ENCODE results near the gene PANK1. TPM values are rescaled to one million over a fixed set of nuclear protein-coding genes. Genes with fewer than 3 reads are reported as not detected.

Gene PANK1
- total RNA-seq, 2 donors from 2014 or later, result 1.6 to 5.3 TPM

DNA sequence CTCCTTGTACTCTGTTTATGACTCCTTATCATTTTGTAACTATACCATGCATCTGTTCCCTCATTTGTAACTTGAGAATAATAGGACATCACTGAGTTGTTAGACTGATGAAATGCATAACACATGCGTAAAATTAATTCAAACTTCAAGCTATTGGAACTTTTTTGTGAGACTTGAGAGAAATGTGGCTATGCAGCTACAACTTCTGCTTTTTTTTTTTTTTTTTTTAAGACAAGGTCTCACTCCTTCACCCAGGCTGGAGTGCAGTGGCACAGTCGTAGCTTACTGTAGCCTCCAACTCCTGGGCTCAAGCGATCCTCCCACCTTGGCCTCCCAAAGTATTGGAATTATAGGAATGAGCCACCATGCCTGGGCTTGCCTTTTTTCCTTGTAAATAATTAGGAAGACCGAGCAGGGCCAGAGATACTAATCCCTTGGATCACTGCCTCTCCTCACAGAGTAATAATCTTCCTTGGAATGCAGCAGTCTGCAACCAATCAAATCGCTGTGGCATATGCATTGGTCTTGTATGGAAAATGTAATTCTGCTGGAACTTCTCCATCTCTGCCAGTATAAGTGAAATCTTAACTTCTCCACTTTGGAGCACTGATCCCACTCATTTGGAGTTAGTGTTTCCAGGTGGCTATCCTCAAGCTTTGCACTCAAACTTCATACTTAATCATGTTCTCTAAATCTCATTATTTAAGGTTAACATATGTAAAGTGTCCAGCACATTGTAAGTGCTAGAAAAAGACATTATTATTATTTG is 2.0 kb upstream of the PANK1 start:
- DNase-seq, result no peak
- peaks cover 26% of the 10 kb centered on the region for H3K27me3 Mint-ChIP-seq (ENCODE audit: low read depth)
- no peaks in the 10 kb centered on the region for H3K36me3 Mint-ChIP-seq (ENCODE audit: insufficient read depth in 2 of 2)

DNA sequence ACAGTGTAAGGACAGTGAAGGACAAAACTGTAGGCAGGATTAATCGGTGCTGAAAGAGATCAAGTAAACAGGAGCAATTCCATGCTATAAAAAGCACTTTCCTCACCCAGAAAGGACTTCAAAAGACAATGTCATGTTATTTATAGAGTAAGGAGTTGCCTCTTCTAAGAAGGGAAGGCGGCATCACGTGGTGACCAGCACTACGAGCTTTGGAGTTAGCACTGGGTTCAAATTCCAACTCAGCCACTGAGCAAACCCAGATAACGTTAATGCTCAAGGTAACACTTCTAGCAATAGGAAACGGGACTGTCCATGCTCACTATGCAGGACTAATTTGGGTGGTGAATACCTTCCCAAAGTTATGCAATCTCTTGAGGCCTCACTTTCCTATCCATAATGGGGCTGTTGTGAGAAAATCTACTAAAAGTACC is 715 bp upstream of the PANK1 start:
- no peak for ATAC-seq (replicated peaks in 1 of 2)
- no peaks in the 10 kb centered on the region for H3K9me3 Mint-ChIP-seq
- no peak for DNase-seq
- no peak overlapping the region for H3K27ac Mint-ChIP-seq
- H3K36me3 Mint-ChIP-seq (ENCODE audit: insufficient read depth in 2 of 2), result no peaks in the 10 kb centered on the region
- peaks cover 8% of the 10 kb centered on the region for H3K4me1 Mint-ChIP-seq (ENCODE audit: low read depth)
- peaks cover 26% of the 10 kb centered on the region for H3K27me3 Mint-ChIP-seq (ENCODE audit: low read depth)
- no peak overlapping the region for H3K4me3 Mint-ChIP-seq

More for the DNA sequence above, 2.0 kb upstream of the PANK1 start:
- ATAC-seq (replicated peaks in 1 of 2), result no peak
- Mint-ChIP-seq H3K4me3 (peak overlapping the region in 1 of 2 donors; percentile 18), H3K9me3 (no peaks in the 10 kb centered on the region), H3K4me1 (ENCODE audit: low read depth) (peaks cover 8% of the 10 kb centered on the region), H3K27ac (no peak overlapping the region)

DNA sequence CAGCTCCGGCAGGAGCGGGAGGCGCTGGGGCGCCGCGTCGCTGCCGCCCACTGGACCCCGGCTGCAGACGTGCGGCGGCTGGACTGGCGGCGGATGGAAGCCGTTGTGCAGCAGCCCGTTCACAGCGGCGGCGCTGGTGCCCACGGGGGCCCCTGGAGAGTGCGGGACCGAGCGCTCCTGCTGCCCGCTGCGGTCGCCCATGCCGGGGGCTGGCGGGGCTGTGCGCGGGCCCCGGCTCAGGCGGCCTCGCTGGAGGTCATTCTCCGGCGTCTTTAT is 413 bp downstream of the PANK1 start:
- Mint-ChIP-seq H3K27me3 (ENCODE audit: low read depth) (peaks cover 26% of the 10 kb centered on the region), H3K9me3 (no peaks in the 10 kb centered on the region), H3K27ac (no peak overlapping the region), H3K36me3 (ENCODE audit: insufficient read depth in 2 of 2) (no peaks in the 10 kb centered on the region), H3K4me3 (no peak overlapping the region), H3K4me1 (ENCODE audit: low read depth) (peaks cover 8% of the 10 kb centered on the region)
- ATAC-seq (replicated peaks in 1 of 2), result peak; percentile 53 to 61
- DNase-seq, result no peak

DNA sequence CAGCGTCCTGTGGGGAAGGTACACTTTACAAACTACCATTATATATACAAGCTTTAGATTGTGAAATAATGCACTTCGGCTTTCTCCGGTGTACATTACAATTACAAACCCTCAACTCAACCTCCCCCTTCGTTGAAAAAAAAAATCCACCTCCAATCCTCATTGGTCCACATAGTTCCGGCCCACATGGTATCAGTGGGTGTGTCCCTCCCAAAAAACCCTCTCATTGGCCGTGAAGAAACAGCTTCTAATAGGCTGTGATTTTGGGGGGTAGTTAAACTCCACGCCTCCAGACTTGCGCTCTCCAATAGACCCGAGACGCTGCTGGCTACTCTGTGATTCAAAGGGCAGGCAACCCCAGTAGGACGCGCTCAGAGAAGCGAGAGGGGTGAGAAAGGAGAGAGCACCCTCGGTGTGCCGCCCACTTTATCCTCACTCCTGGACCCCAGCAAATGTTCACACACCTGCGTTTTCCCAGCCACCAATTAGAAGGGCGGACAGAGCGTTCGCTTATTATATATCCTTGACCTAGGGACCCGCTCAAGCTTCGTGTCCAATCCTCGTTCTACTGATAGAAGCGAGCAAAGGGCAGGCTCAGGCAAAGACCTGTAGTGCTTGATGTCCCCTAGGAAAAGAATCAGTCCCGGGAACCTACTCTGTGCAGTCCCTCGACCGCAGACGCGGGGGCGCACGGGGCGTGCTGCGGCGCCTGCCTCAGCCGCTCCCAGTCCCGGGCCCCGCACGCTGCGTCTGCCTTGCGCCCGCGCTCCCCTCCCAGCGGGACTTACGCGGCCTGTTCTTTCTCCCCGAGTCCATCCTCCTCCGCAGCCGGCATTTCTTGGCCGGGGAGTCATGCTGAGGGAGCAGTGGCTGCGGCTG is 991 bp downstream of the PANK1 start:
- H3K27ac Mint-ChIP-seq, result no peak overlapping the region

DNA sequence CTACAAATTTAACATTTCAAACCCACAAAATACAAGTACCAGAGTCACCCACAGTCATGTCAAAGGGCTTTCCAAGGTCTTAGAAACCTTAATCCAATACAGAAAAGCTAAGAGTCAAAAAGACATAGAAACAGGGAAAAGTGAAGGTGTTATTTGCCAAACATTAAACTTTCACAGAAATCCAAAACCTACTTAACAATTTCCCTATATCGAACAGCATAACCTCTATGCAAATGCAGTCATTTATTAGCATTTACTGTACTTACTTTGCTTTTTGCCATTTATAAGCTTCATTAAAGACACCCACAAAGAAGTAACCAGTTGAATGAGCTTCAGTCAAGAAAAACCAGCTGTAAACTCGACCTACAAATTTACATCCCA is 1.6 kb downstream of the PANK1 start:
- Mint-ChIP-seq H3K4me1 (ENCODE audit: low read depth) (peaks cover 8% of the 10 kb centered on the region), H3K36me3 (ENCODE audit: insufficient read depth in 2 of 2) (no peaks in the 10 kb centered on the region), H3K9me3 (no peaks in the 10 kb centered on the region), H3K27me3 (ENCODE audit: low read depth) (peaks cover 26% of the 10 kb centered on the region), H3K4me3 (no peak overlapping the region), H3K27ac (no peak overlapping the region)
- DNase-seq (no peak), ATAC-seq (replicated peaks in 1 of 2) (no peak)

More for the DNA sequence above, 991 bp downstream of the PANK1 start:
- ATAC-seq (replicated peaks in 1 of 2) (peak; percentile 86 to 88), DNase-seq (peak; percentile 69 to 80)
- Mint-ChIP-seq H3K27me3 (ENCODE audit: low read depth) (peaks cover 26% of the 10 kb centered on the region), H3K36me3 (ENCODE audit: insufficient read depth in 2 of 2) (no peaks in the 10 kb centered on the region), H3K9me3 (no peaks in the 10 kb centered on the region), H3K4me3 (no peak overlapping the region), H3K4me1 (ENCODE audit: low read depth) (peaks cover 8% of the 10 kb centered on the region)

DNA sequence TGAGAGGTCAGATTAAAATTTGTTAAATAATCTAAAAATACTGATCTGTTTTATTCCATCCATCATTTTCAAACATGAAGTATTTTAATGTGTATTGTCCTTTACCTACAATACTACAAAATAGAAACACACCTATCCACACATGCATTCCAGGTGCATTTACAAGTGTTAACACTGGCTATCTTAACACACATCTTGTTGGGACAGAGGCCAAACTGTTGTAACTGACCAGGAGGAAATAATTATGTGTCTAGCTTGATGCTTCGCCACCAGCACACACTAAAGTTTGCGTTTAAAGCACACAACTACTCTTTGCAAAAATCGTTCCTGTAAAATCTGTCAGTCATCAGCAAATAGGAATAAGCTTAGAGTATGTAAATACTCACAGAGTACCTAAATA is 2.8 kb downstream of the PANK1 start:
- Mint-ChIP-seq H3K27me3 (ENCODE audit: low read depth) (peaks cover 14% of the 10 kb centered on the region), H3K9me3 (no peaks in the 10 kb centered on the region), H3K4me1 (ENCODE audit: low read depth) (peaks cover 8% of the 10 kb centered on the region)

DNA sequence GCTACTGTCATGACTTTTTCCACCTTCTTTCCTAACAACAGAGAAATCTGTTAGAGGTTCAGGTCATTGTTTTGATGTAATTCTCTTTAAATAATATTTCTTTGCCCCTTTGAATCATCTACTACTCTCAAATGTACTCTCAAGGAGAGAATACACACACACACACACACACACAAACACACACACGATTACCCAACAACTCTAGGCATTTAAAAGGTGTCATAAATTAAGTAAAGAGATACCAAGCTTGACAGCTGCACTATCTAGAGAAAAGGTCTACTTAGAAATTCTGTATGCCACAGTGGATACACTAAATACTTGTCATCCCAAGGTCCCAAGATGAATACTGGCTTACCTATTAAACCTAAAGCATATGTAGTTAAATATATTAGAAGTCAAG is 4.8 kb downstream of the PANK1 start:
- Mint-ChIP-seq H3K4me3 (no peak overlapping the region), H3K27me3 (ENCODE audit: low read depth) (peaks cover 2% of the 10 kb centered on the region), H3K27ac (no peak overlapping the region), H3K36me3 (ENCODE audit: insufficient read depth in 2 of 2) (no peaks in the 10 kb centered on the region), H3K4me1 (ENCODE audit: low read depth) (peaks cover 3% of the 10 kb centered on the region), H3K9me3 (no peaks in the 10 kb centered on the region)
- ATAC-seq (replicated peaks in 1 of 2) (no peak), DNase-seq (no peak)

More for the DNA sequence above, 2.8 kb downstream of the PANK1 start:
- DNase-seq, result no peak
- no peak overlapping the region for H3K4me3 Mint-ChIP-seq
- no peak for ATAC-seq (replicated peaks in 1 of 2)
- no peaks in the 10 kb centered on the region for H3K36me3 Mint-ChIP-seq (ENCODE audit: insufficient read depth in 2 of 2)
- H3K27ac Mint-ChIP-seq, result no peak overlapping the region

DNA sequence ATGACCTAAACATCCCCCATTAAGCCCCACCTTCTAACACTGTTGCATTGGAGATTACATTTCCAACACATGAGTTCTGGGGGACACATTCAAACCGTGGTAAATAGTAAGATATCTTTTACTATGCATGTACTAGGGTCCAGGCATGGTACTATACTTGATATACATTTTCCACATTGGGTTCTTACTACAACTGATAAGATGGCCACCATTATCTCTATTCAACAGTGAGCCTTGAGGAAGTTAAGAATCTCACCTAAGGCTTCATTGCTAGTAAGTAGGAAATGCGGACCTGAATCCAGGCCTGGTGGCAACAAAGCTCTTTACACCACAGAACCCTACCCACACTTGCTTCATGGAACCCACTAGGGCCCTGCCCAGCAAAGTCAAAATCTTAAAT is 5.7 kb downstream of the PANK1 start:
- no peaks in the 10 kb centered on the region for H3K36me3 Mint-ChIP-seq (ENCODE audit: insufficient read depth in 2 of 2)
- no peaks in the 10 kb centered on the region for H3K27me3 Mint-ChIP-seq (ENCODE audit: low read depth)
- no peak overlapping the region for H3K27ac Mint-ChIP-seq
- H3K4me1 Mint-ChIP-seq (ENCODE audit: low read depth), result no peaks in the 10 kb centered on the region
- H3K9me3 Mint-ChIP-seq, result no peaks in the 10 kb centered on the region
- no peak overlapping the region for H3K4me3 Mint-ChIP-seq
- ATAC-seq (replicated peaks in 1 of 2) (no peak), DNase-seq (no peak)

DNA sequence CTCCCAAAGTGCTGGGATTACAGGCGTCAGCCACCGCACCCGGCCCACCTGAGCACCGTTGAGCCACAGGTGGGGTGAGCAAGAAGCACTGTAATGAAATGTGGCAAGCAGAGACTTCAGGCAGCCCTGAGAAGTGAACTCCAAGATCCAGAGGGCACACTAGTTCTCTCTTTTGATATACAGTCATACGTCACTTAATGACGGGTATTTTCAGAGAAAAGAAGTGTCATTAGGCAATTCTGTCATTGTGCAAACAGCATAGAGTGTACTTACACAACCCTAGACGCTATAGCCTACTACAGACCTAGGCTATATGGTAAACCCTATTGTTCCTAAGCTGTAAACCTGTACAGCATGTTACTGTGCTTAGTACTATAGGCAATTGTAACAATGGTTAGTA is 7.9 kb downstream of the PANK1 start:
- ATAC-seq (replicated peaks in 1 of 2) (no peak), DNase-seq (no peak)
- Mint-ChIP-seq H3K36me3 (ENCODE audit: insufficient read depth in 2 of 2) (no peaks in the 10 kb centered on the region), H3K4me3 (no peak overlapping the region), H3K27me3 (ENCODE audit: low read depth) (no peaks in the 10 kb centered on the region), H3K9me3 (no peaks in the 10 kb centered on the region), H3K4me1 (ENCODE audit: low read depth) (no peaks in the 10 kb centered on the region), H3K27ac (no peak overlapping the region)

DNA sequence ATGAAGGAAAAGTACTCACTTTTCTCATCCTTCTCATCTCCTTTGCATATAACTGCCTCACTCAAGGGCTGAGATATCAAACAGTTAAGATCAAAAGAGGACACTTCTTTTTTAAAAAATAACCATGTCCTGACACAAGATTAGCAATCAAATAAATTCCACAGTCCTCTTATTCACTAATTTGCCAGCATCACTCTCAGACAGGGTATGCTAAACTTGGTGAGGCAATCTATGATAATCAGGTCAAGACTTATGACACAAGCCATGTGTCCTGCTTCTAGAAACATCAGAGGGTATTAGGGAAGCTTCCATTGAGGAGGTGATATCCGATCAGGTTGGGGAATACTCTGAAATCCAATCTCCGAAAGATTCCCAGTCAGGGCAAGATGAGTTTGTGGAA is 10.4 kb downstream of the PANK1 start:
- Mint-ChIP-seq H3K4me3 (no peak overlapping the region), H3K27me3 (ENCODE audit: low read depth) (no peaks in the 10 kb centered on the region), H3K27ac (no peak overlapping the region), H3K9me3 (no peaks in the 10 kb centered on the region), H3K4me1 (ENCODE audit: low read depth) (no peaks in the 10 kb centered on the region), H3K36me3 (ENCODE audit: insufficient read depth in 2 of 2) (no peaks in the 10 kb centered on the region)
- ATAC-seq (replicated peaks in 1 of 2), result no peak
- no peak for DNase-seq

DNA sequence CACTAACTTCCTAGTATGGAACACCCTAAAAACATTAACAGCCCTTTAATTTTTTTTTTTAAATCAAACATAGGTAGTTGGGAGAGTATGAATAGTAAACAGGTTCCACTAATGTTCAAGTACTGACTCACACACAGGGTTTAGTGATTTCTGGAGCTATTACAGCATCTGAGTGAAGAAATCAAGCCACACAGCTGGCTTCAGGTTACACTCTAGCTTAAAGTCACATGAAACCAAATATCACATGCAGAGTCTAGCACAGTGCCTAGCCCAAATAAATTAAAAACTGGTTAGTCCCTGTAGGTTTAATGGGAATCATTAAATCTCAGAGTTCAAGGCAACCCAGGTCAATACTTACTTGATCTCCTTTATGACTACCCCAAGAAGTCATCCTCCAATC is 11.6 kb downstream of the PANK1 start:
- Mint-ChIP-seq H3K4me3 (no peak overlapping the region), H3K9me3 (no peaks in the 10 kb centered on the region), H3K36me3 (ENCODE audit: insufficient read depth in 2 of 2) (no peaks in the 10 kb centered on the region), H3K27ac (no peak overlapping the region), H3K27me3 (ENCODE audit: low read depth) (no peaks in the 10 kb centered on the region), H3K4me1 (ENCODE audit: low read depth) (no peaks in the 10 kb centered on the region)
- no peak for DNase-seq
- ATAC-seq (replicated peaks in 1 of 2), result peak; percentile 49 to 72

DNA sequence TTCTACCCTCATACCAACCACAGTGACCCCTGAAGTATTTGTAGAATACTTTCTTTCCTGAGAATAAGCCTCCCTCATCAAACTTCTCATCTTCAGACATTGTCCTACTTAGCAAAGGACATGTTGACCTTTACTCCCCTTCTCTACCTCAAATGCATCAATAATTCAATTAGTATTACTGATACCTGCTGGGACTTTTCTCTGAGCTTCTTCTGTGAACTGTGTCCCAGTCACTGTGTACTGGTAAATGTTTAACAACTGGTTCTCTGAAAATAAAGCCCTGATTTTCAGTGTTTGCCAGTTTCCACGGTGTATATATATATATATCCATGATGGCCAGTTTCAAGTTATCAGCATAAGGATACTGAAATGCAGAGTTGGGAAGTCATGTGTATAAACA is 12.2 kb downstream of the PANK1 start:
- Mint-ChIP-seq H3K4me3 (no peak overlapping the region), H3K36me3 (ENCODE audit: insufficient read depth in 2 of 2) (no peaks in the 10 kb centered on the region), H3K9me3 (no peaks in the 10 kb centered on the region), H3K27me3 (ENCODE audit: low read depth) (no peaks in the 10 kb centered on the region), H3K4me1 (ENCODE audit: low read depth) (no peaks in the 10 kb centered on the region), H3K27ac (no peak overlapping the region)
- DNase-seq, result no peak
- ATAC-seq (replicated peaks in 1 of 2), result no peak

DNA sequence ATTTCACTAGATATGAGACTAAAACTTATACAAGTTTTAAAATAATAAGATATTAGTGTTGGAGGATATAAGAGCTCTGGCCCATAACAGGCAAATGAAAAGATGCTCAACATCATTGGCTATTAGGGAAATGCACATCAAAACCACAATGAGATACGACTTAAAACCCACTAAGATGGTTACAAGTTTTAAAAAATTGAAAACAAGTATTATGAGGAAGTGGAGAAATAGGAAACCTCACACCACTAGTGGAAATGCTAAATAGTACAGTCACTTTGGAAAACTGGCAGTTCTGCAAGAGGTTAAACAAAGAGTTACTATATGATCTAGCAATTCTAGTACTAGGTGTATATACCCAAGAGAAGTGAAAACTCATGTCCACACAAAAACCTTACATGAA is 17.2 kb downstream of the PANK1 start:
- Mint-ChIP-seq H3K36me3 (ENCODE audit: insufficient read depth in 2 of 2) (no peaks in the 10 kb centered on the region), H3K9me3 (no peaks in the 10 kb centered on the region), H3K4me1 (ENCODE audit: low read depth) (no peaks in the 10 kb centered on the region), H3K4me3 (no peak overlapping the region), H3K27ac (no peak overlapping the region), H3K27me3 (ENCODE audit: low read depth) (no peaks in the 10 kb centered on the region)
- ATAC-seq (replicated peaks in 1 of 2) (no peak), DNase-seq (no peak)
